Measurements from ENCODE around the gene BCL11B.

The BCL11B gene

DNA sequence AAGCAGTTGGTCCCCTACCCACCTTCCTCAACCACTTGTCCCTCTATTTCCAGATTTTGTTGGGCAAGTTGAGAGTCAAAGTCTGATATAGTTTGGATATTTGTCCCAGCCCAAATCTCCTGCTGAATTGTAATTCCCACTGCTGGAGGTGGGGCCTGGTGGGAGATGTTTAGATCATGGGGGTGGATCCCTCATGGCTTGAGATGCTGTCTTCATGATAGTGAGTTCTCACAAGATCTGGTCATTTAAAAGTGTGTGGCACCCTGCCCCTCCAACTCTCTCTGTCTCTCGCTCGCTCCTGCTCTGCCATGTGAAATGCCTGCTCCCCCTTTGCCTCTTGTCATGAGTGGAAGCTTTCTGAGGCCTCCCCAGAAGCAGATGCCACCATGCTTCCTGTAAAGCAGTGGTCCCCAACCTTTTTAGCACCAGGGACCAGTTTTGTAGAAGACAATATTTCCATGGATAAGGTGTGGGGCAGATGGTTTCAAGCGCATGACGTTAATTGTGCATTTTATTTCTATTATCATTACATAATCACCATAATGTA is 37.3 kb upstream of the BCL11B start:
- FAIRE-seq, result no peak
- TF ChIP-seq CTCF (IDR thresholded peaks at IDR 0.05; ENCODE audit: insufficient read depth, missing control alignments), result no peak
- DNase-seq (ENCODE audit: insufficient read length, low spot score), result no peak

DNA sequence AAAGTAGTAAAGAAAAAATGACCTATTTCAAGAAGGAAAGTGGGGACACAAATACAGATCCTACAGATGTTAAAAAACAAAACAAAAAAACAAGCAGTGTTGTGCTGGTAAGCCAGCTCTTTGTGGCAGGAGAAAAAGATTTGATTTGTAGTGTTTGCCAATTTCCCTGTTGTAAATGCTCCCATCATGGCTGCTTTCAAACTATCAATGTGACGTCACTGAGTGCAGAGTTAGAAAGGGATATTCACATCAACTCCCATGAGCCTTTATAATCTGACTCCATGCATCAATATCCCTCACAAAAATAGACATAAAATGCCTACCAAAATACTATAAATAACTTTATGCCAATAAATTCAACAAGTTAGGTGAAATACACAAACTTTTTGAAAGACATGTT is 32.2 kb upstream of the BCL11B start:
- no peak for TF ChIP-seq CTCF (IDR thresholded peaks at IDR 0.05; ENCODE audit: insufficient read depth, missing control alignments)
- FAIRE-seq (no peak), DNase-seq (ENCODE audit: insufficient read length, low spot score) (no peak)

GRCh38 chr14:99300190-99300589 is 28.2 kb upstream of the BCL11B start:
- no peak for TF ChIP-seq CTCF (IDR thresholded peaks at IDR 0.05; ENCODE audit: insufficient read depth, missing control alignments)
- FAIRE-seq, result no peak
- DNase-seq (ENCODE audit: insufficient read length, low spot score), result no peak

DNA sequence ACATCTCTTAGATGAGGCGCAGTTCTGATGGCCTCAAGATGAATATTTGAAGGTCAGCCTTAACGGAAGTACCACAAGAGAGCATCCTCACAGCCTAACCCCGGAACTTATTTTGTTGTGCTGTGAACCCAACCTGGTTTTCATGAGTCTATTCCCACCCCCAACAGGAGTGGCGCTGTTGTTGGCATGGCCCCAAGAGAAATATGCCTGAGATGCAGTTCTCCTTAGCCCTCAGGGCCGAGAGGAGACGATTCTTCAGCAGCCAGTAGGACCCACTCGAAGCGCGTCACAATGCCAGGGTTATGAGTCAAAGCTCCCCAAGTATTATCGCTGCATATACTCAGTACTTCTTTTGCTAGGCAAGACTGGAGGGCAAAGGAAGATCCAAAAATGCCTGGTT is 24.5 kb upstream of the BCL11B start:
- FAIRE-seq, result no peak
- DNase-seq (ENCODE audit: insufficient read length, low spot score), result no peak
- TF ChIP-seq CTCF (IDR thresholded peaks at IDR 0.05; ENCODE audit: insufficient read depth, missing control alignments), result no peak

- no peak for TF ChIP-seq CTCF (IDR thresholded peaks at IDR 0.05; ENCODE audit: insufficient read depth, missing control alignments)
- DNase-seq (ENCODE audit: insufficient read length, low spot score), result no peak
- FAIRE-seq, result no peak
Measured at GRCh38 chr14:99289394-99290189, 17.6 kb upstream of the BCL11B start.

GRCh38 chr14:99288948-99289347 is 17.0 kb upstream of the BCL11B start:
- no peak for FAIRE-seq
- no peak for DNase-seq (ENCODE audit: insufficient read length, low spot score)
- no peak for TF ChIP-seq CTCF (IDR thresholded peaks at IDR 0.05; ENCODE audit: insufficient read depth, missing control alignments)

- TF ChIP-seq CTCF (IDR thresholded peaks at IDR 0.05; ENCODE audit: insufficient read depth, missing control alignments), result no peak
- FAIRE-seq, result no peak
- no peak for DNase-seq (ENCODE audit: insufficient read length, low spot score)
Measured at GRCh38 chr14:99287269-99287942, 15.4 kb upstream of the BCL11B start.

All from D721Med (cell line).